GM12878 (cell line): ENCODE measurements around the gene RHEB. TPM values are rescaled to one million over a fixed set of nuclear protein-coding genes. Genes with fewer than 3 reads are reported as not detected.
A peak's percentile ranks its signal among the peaks of the same experiment; 100 is the strongest.

Source experiments
- ATAC-seq: fragments of 200-7000 bp; cut with Tn5 transposase; 3 replicates; pipeline ENCODE4 v1.9.1; 2020; ENCODE audit warnings: mild to moderate bottlenecking, moderate library complexity
- BruUV-seq: library from RNA; stranded (reverse); fragments of 400-500 nt; replicated peaks from 2 replicates; lab custom pipeline; 2021; lab: Mats Ljungman, UMichigan
- CTCF ChIA-PET: fragments of 300-600 bp; sonication (Branson Sonifier 250); formaldehyde crosslinking; extraction: SDS; loops from one replicate; lab custom pipeline; 2021; ENCODE audit warnings: inconsistent platforms; lab: Yijun Ruan, JAX
- POLR2A ChIA-PET: fragments of 350-600 bp; formaldehyde crosslinking; extraction: SDS; loops from one replicate; lab custom pipeline; 2021; ENCODE audit warnings: inconsistent platforms; lab: Charles Lee
- RAD21 ChIA-PET: fragments of 300-600 bp; sonication (Branson Sonifier 250); formaldehyde crosslinking; loops from one replicate; lab custom pipeline; 2023; ENCODE audit warnings: antibody characterized with exemption; ENCODE audit not compliant: unreplicated experiment; lab: Charles Lee
- SMC1A ChIA-PET: fragments of 300-600 bp; sonication (Branson Sonifier 250); formaldehyde crosslinking; loops from one replicate; lab custom pipeline; 2023; ENCODE audit not compliant: unreplicated experiment, uncharacterized antibody; lab: Charles Lee
- DNase-seq: peaks from one replicate; pipeline ENCODE4 v3.0.0-alpha.2; 2011; ENCODE audit warnings: low read depth, low spot score
- FAIRE-seq: peaks from 3 replicates; lab custom pipeline; 2011; peaks lifted over from hg19 to GRCh38; lab: Jason Lieb, UNC
- H2AFZ ChIP-seq: 2 replicates; pipeline ENCODE4 v1.6.0; 2011; ENCODE audit warnings: low read depth, low read length, control low read depth; ENCODE audit not compliant: control insufficient read depth
- H3K27ac ChIP-seq: 2 replicates; pipeline ENCODE4 v1.5.1; 2011; ENCODE audit warnings: control low read depth; ENCODE audit not compliant: control insufficient read depth, insufficient read depth
- H3K27me3 ChIP-seq, 2 experiments: replicated peaks in 1 of 2; 2 replicates each; pipeline versions ENCODE4 v1.6.0 to v1.6.1; 2011; ENCODE audit warnings: low read length in 1 of 2; ENCODE audit not compliant: control insufficient read depth in 2 of 2, insufficient read depth in 2 of 2
- H3K36me3 ChIP-seq, 2 experiments: 2 replicates each; pipeline ENCODE4 v1.5.1; 2011; ENCODE audit warnings: low read length in 1 of 2; ENCODE audit not compliant: control insufficient read depth in 2 of 2, insufficient read depth in 2 of 2
- H3K4me1 ChIP-seq: 2 replicates; pipeline ENCODE4 v1.6.1; 2011; ENCODE audit warnings: mild to moderate bottlenecking, low read length, moderate library complexity, mixed read lengths; ENCODE audit not compliant: control insufficient read depth, insufficient read depth
- H3K4me2 ChIP-seq: 2 replicates; pipeline ENCODE4 v1.6.0; 2011; ENCODE audit warnings: control low read depth; ENCODE audit not compliant: control insufficient read depth, insufficient read depth
- H3K4me3 ChIP-seq: fragments of 200-600 bp; sonication (generic); 2 replicates; pipeline ENCODE4 v1.5.1; 2016
- H3K79me2 ChIP-seq: 2 replicates; pipeline ENCODE4 v1.6.0; 2011; ENCODE audit warnings: low read length; ENCODE audit not compliant: control insufficient read depth, insufficient read depth
- H3K9ac ChIP-seq: 2 replicates; pipeline ENCODE4 v1.8.0; 2011; ENCODE audit warnings: low read length, control low read depth, mixed read lengths; ENCODE audit not compliant: control insufficient read depth, insufficient read depth
- H3K9me3 ChIP-seq: replicated peaks from 3 replicates; pipeline ENCODE4 v1.5.1; 2011; ENCODE audit warnings: mild to moderate bottlenecking, low read length; ENCODE audit not compliant: control insufficient read depth, insufficient read depth
- H4K20me1 ChIP-seq: 2 replicates; pipeline ENCODE4 v1.6.0; 2011; ENCODE audit not compliant: control insufficient read depth, insufficient read depth
- CBX3 ChIP-seq: fragments of 200-600 bp; sonication (generic); IDR thresholded peaks from 2 replicates; pipeline ENCODE4 v1.6.1; 2016; ENCODE audit warnings: low read depth, borderline replicate concordance
- EP300 ChIP-seq, 2 experiments: fragments of 150-350 bp in 1 of 2; IDR thresholded peaks; 2 replicates each; pipeline ENCODE4 v1.6.1; 2011 to 2012; ENCODE audit warnings: low read depth in 2 of 2, low read length in 2 of 2, borderline replicate concordance in 1 of 2, improper control_type of control experiment in 1 of 2, inconsistent platforms in 1 of 2; ENCODE audit not compliant: control insufficient read depth in 1 of 2
- HDAC2 ChIP-seq: fragments of 200-600 bp; sonication (generic); IDR thresholded peaks from 2 replicates; pipeline ENCODE4 v1.6.1; 2017
- JUNB ChIP-seq: IDR thresholded peaks from 2 replicates; pipeline ENCODE4 v1.6.1; 2016; ENCODE audit warnings: antibody characterized with exemption, mild to moderate bottlenecking
- NFIC ChIP-seq: IDR thresholded peaks from 2 replicates; pipeline ENCODE4 v1.6.1; 2012; ENCODE audit warnings: low read depth, mild to moderate bottlenecking, inconsistent platforms, low read length, moderate library complexity
- POLR2AphosphoS2 ChIP-seq: IDR thresholded peaks from 2 replicates; pipeline ENCODE4 v1.6.1; 2011; ENCODE audit warnings: low read depth, mild to moderate bottlenecking, low read length, improper control_type of control experiment, moderate library complexity
- RAD21 ChIP-seq: IDR thresholded peaks from 2 replicates; pipeline ENCODE4 v1.6.1; 2011; ENCODE audit warnings: mild to moderate bottlenecking, low read depth, low read length, moderate library complexity; ENCODE audit not compliant: insufficient read depth
- SP1 ChIP-seq: IDR thresholded peaks from one replicate; pipeline ENCODE4 v1.6.1; 2011; ENCODE audit warnings: low read depth, low read length
- TCF3 ChIP-seq: IDR thresholded peaks from 2 replicates; pipeline ENCODE4 v1.6.1; 2012; ENCODE audit warnings: low read depth, mild to moderate bottlenecking, low read length, borderline replicate concordance; ENCODE audit not compliant: insufficient read depth
- WGBS: methylation state at CpG from one replicate; pipeline ENCODE4 v1.1.6; 2016; ENCODE audit warnings: low lambda C conversion rate; ENCODE audit not compliant: insufficient replicate concordance, insufficient coverage; ENCODE audit errors: missing lambda C conversion rate; 5-methylcytosine and 5-hydroxymethylcytosine counted together
- in situ Hi-C: fragments of 300-500 bp; cut with MboI; formaldehyde crosslinking; loops from 9 replicates; pipeline ENCODE4 v1.14.3; 2018; ENCODE audit warnings: mixed read lengths
- intact Hi-C: fragments of 100-400 bp; cut with micrococcal nuclease; formaldehyde crosslinking; loops from one replicate; pipeline ENCODE4 v1.14.2; 2022; ENCODE audit not compliant: unreplicated experiment
- polyA plus RNA-seq, 11 experiments: library from polyadenylated mRNA; depleted of rRNA in 4 of 11; unstranded in 6 of 11; stranded (reverse) in 5 of 11; fragments of >200 nt; fragmentation: Nextera tagmentation in 4 of 11; fragmentation: Illumina TruSeq in 1 of 11; extraction: Ambion mirVana in 4 of 11; extraction: Trizol in 1 of 11; gene quantifications; 1 replicate in 1 of 11; 2 replicates in 10 of 11; pipeline versions ENCODE4 v1.2.1 to v1.2.3, GENCODE V29; 2011 to 2016; ENCODE audit warnings: inconsistent platforms in 2 of 11, missing spikeins in 2 of 11, low read depth in 1 of 11
- total RNA-seq, 4 experiments: library from RNA; depleted of rRNA in 3 of 4; stranded (reverse); fragments of >200 nt in 3 of 4; fragmentation: Illumina TruSeq in 1 of 4; extraction: Trizol in 1 of 4; gene quantifications; 2 replicates each; pipeline versions ENCODE4 v1.2.1 to v1.2.3, GENCODE V29; 2013 to 2021
- TF ChIP-seq, protein P1 (sequence below), 3 experiments: IDR thresholded peaks in 2 of 3; conservative IDR thresholded peaks in 1 of 3; 2 replicates each; pipeline ENCODE4 v1.5.1; 2011; ENCODE audit warnings: low read depth in 3 of 3, low read length in 3 of 3, mild to moderate bottlenecking in 3 of 3, control low read depth in 2 of 3, moderate library complexity in 2 of 3, inconsistent platforms in 1 of 3, mixed read lengths in 1 of 3; ENCODE audit not compliant: control insufficient read depth in 2 of 3, insufficient read depth in 1 of 3; ENCODE audit errors: extremely low read depth in 1 of 3

RHEB gene
- total and polyA plus RNA-seq, 10 of the 15 experiments (the other 5 are each of a cell fraction or from before 2014, with no cell fraction given), result 6.2 to 67.8 (median 38.0) TPM

- ChIA-PET POLR2A (interaction anchor here (0.6 kb wide), 1 partner anchor 10 kb away, joined by 9 read pairs; no protein-coding TSS in a partner anchor), SMC1A (no interaction called here), RAD21 (interaction anchor here (1.1 kb wide), 1 partner anchor 117 kb away, joined by 3 read pairs; no protein-coding TSS in a partner anchor), CTCF (interaction anchor here (1.1 kb wide), 1 partner anchor 16 kb away, joined by 3 read pairs; no protein-coding TSS in a partner anchor)
- H3K36me3 ChIP-seq, result no peaks in the 10 kb centered on the region
- peak overlapping the region; percentile 38; the same call in 1 of the 2 replicates for H3K4me2 ChIP-seq
- peak; percentile 89 for ATAC-seq
- peak; percentile 11 for DNase-seq
- intact Hi-C loops, result no loop called here
- H3K4me1 ChIP-seq, result peaks cover 22% of the 10 kb centered on the region
- no peaks in the 10 kb centered on the region; a peak in 1 of 4 replicates for H3K27me3 ChIP-seq
- H3K27ac ChIP-seq, result no peak overlapping the region
- no peaks in the 10 kb centered on the region for H3K79me2 ChIP-seq
- WGBS, result 25% methylated on average over 14 of the region's 14 CpGs
- H4K20me1 ChIP-seq, result no peaks in the 10 kb centered on the region
- H3K9me3 ChIP-seq, result no peaks in the 10 kb centered on the region
- peak overlapping the region; percentile 73 for H2AFZ ChIP-seq
- no TSS peak for BruUV-seq
- in situ Hi-C loops, result no loop called here
- H3K4me3 ChIP-seq, result no peak overlapping the region
- no peak for FAIRE-seq
- no peak overlapping the region; the same call in 1 of the 2 replicates for H3K9ac ChIP-seq
- peak; percentile 13; the same call in 1 of the 2 replicates for TF ChIP-seq TCF3
- TF ChIP-seq, protein P1, sequence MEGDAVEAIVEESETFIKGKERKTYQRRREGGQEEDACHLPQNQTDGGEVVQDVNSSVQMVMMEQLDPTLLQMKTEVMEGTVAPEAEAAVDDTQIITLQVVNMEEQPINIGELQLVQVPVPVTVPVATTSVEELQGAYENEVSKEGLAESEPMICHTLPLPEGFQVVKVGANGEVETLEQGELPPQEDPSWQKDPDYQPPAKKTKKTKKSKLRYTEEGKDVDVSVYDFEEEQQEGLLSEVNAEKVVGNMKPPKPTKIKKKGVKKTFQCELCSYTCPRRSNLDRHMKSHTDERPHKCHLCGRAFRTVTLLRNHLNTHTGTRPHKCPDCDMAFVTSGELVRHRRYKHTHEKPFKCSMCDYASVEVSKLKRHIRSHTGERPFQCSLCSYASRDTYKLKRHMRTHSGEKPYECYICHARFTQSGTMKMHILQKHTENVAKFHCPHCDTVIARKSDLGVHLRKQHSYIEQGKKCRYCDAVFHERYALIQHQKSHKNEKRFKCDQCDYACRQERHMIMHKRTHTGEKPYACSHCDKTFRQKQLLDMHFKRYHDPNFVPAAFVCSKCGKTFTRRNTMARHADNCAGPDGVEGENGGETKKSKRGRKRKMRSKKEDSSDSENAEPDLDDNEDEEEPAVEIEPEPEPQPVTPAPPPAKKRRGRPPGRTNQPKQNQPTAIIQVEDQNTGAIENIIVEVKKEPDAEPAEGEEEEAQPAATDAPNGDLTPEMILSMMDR (IDR thresholded peaks at IDR 0.05 in 2 of 3, conservative IDR thresholded peaks at IDR 0.05 in 1 of 3; ENCODE audit: control insufficient read depth in 2 of 3, extremely low read depth in 1 of 3, insufficient read depth in 1 of 3, low read depth in 3 of 3, low read length in 3 of 3), result peak in 2 of 3 experiments; percentile 51 to 53; a peak in 4 of 6 replicates
- no peak for TF ChIP-seq JUNB
- no peak for TF ChIP-seq EP300 (IDR thresholded peaks at IDR 0.05; ENCODE audit: borderline replicate concordance in 1 of 2, control insufficient read depth in 1 of 2, low read depth in 2 of 2, low read length in 2 of 2)
- no peak for TF ChIP-seq NFIC
- no peak for TF ChIP-seq CBX3
- no peak for TF ChIP-seq SP1
- no peak for TF ChIP-seq POLR2AphosphoS2
- no peak for TF ChIP-seq HDAC2
- 0 out of 2 replicates have a peak, but pooled peaks have one; percentile 12 for TF ChIP-seq RAD21
These were observed 86.8 kb downstream of the RHEB start for GRCh38 chr7:151432658-151433521.
